ENCODE measurements around the gene NAV2. TPM values are rescaled to one million over a fixed set of nuclear protein-coding genes. Genes with fewer than 3 reads are reported as not detected.

The NAV2 gene
- total RNA-seq, 4 donors from 2014 or later: 19.2 to 34.7 (median 25.8) TPM

DNA sequence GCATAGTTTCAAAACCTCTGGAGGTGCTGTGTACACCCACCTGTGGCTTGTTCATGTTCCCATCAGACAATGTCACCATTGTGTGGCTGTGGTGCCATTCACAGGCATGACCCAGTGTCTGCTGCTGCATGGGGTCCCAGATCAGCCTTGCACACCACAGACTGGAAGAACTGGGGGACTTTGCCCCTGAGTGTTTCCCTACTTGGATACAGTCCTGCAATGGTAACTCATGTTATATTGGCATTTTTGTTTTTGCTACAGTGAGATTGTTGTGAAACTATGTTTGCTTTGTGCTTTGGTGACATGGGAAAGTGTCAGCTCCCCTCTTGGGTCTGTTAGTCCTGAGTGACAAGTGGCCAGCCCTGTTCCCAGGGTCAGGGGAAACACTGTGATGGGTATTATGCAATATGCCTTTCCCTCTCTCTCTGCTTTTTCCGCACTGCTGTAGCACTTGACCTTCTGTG, 108.8 kb downstream of the NAV2 start:
- Histone ChIP-seq H3K27me3 (no peaks in the 10 kb centered on the region), H3K9me3 (no peaks in the 10 kb centered on the region), H3K4me1 (peaks cover 0 to 25% (median 6%) of the 10 kb centered on the region in 4 donors), H3K4me3 (no peak overlapping the region), H3K27ac (no peak overlapping the region), H3K36me3 (no peaks in the 10 kb centered on the region)
- WGBS, 2 donors: 43 to 45% methylated on average over 1 of the region's 1 CpG
- TF ChIP-seq, protein P1, sequence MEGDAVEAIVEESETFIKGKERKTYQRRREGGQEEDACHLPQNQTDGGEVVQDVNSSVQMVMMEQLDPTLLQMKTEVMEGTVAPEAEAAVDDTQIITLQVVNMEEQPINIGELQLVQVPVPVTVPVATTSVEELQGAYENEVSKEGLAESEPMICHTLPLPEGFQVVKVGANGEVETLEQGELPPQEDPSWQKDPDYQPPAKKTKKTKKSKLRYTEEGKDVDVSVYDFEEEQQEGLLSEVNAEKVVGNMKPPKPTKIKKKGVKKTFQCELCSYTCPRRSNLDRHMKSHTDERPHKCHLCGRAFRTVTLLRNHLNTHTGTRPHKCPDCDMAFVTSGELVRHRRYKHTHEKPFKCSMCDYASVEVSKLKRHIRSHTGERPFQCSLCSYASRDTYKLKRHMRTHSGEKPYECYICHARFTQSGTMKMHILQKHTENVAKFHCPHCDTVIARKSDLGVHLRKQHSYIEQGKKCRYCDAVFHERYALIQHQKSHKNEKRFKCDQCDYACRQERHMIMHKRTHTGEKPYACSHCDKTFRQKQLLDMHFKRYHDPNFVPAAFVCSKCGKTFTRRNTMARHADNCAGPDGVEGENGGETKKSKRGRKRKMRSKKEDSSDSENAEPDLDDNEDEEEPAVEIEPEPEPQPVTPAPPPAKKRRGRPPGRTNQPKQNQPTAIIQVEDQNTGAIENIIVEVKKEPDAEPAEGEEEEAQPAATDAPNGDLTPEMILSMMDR (IDR thresholded peaks at IDR 0.05): no peak
- no peak for TF ChIP-seq EP300 (IDR thresholded peaks at IDR 0.05)
- no peak for DNase-seq (ENCODE audit: low spot score in 2 of 2)

DNA sequence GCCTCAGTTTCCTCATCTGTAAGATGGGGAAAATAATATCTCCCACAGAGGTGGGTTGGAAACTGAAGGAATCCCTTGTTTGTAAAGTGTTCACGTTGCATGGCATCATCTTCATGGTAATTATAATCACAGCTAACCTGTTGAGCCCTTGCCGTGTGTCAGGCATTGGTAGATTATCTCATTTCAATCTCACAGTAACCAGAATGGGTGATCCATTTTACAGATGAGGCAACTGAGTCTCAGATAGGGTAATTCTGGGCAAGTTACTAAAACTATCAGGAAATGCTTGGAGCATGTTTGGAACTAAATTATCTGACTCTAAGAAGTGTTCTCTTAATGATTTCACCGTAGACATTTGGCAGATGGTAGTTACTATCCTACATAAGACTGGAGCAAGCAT, 109.4 kb downstream of the NAV2 start:
- H3K9me3 ChIP-seq: no peaks in the 10 kb centered on the region
- H3K4me1 ChIP-seq: peaks cover 0 to 25% (median 6%) of the 10 kb centered on the region in 4 donors
- H3K36me3 ChIP-seq: no peaks in the 10 kb centered on the region
- H3K4me3 ChIP-seq: no peak overlapping the region
- TF ChIP-seq, protein P1 (IDR thresholded peaks at IDR 0.05): no peak
- TF ChIP-seq EP300 (IDR thresholded peaks at IDR 0.05): no peak
- TF ChIP-seq POLR2A (IDR thresholded peaks at IDR 0.05): no peak
- DNase-seq (ENCODE audit: low spot score in 2 of 2): no peak
- no peaks in the 10 kb centered on the region for H3K27me3 ChIP-seq
- 92 to 94% methylated on average over 3 of the region's 3 CpGs for WGBS, 2 donors
- no peak overlapping the region for H3K27ac ChIP-seq

DNA sequence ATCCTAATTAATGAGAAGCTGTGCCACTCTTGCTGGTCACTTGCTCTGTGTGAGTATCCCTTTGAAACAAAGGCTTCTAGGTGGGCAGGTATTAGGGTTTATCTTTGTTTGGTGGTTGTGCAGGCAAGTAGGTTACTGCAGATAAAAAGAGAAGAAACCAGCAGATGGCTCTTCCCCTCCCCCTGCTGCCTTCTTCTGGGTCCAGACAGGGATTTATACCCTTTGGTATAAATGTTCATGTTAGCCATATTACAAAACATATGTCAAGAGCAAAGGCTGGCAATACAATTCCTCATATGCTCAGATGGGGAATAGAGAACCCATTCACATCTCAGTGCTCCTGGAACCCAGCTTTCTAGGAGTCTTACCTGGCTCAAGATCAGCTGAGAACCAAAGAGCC, 109.9 kb downstream of the NAV2 start:
- peaks cover 0 to 28% (median 6%) of the 10 kb centered on the region in 4 donors for H3K4me1 ChIP-seq
- no peak overlapping the region for H3K4me3 ChIP-seq
- H3K36me3 ChIP-seq: no peaks in the 10 kb centered on the region
- no peak overlapping the region for H3K27ac ChIP-seq
- DNase-seq (ENCODE audit: low spot score in 2 of 2): no peak
- TF ChIP-seq POLR2A (IDR thresholded peaks at IDR 0.05) (no peak), EP300 (IDR thresholded peaks at IDR 0.05) (no peak)
- TF ChIP-seq, protein P1 (IDR thresholded peaks at IDR 0.05): no peak
- no peaks in the 10 kb centered on the region for H3K27me3 ChIP-seq
- no peaks in the 10 kb centered on the region for H3K9me3 ChIP-seq

DNA sequence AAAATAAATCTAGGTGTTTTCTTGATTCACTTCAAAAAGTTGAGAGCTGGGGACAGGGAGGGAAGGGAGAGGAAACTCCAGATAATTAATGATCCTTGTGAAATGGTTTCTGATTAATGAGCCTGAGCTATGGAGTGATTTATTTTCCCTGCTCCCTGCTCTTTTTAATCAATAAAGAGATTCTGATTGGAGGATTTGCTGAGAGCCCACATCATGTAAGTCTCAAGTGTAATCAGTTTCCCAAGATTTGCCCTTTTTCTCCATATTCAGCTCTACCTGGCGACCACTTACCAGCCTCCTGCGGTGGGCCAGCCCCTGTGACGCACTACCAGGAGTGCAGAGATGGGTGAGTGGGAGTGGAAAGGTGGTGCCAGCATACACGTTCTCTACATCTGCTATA, 114.0 kb downstream of the NAV2 start:
- 78 to 81% methylated on average over 4 of the region's 4 CpGs for WGBS, 2 donors
- no peak for DNase-seq (ENCODE audit: low spot score in 2 of 2)
- H3K27me3 ChIP-seq: no peaks in the 10 kb centered on the region
- peaks cover 0 to 11% (median under 1%) of the 10 kb centered on the region in 4 donors for H3K4me1 ChIP-seq
- H3K27ac ChIP-seq: no peak overlapping the region
- no peaks in the 10 kb centered on the region for H3K9me3 ChIP-seq
- no peak overlapping the region for H3K4me3 ChIP-seq
- TF ChIP-seq POLR2A (IDR thresholded peaks at IDR 0.05) (no peak), EP300 (IDR thresholded peaks at IDR 0.05) (no peak)
- TF ChIP-seq, protein P1 (IDR thresholded peaks at IDR 0.05): no peak
- H3K36me3 ChIP-seq: no peaks in the 10 kb centered on the region

DNA sequence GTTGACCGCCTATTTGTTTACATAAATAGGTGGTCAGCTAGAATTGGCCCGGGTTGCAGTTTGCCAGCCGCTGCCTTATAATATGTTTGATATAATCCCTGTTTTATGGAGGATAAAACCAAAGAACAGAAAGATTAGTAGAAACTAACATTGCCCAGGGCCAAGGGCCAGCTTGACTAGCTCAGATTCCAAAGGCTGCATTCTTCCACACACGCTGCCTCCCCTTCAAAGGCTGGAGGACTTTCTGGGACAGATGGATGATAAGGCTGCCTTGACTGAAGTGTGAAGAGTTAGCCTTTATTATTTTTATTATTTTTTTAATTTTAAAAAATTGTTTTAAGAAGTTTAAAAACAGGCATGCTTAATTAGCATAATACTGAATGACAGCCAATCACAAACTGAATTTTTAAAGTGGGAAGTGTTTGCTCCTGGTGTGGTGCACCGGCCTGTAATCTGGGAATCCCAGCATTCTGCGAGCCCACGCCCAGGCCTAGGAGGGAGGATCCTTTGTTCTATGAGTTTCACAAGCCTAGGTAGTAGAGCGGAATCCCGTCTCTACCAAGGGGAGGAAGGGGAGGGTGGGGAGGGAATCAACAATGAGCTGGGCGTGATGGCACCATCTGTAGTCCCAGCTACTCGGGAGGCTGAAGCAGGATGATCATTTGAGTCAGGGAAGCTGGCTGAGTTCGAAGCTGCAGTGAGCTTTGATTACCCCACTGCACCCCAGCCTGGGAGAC, 114.9 kb downstream of the NAV2 start:
- peaks cover 0 to 9% (median 4%) of the 10 kb centered on the region in 4 donors for H3K4me1 ChIP-seq

More for the DNA sequence above, 114.9 kb downstream of the NAV2 start:
- Histone ChIP-seq H3K27ac (no peak overlapping the region), H3K36me3 (peaks cover 0 to under 1% (median 0%) of the 10 kb centered on the region in 3 donors), H3K4me3 (no peak overlapping the region), H3K9me3 (no peaks in the 10 kb centered on the region), H3K27me3 (no peaks in the 10 kb centered on the region)
- TF ChIP-seq EP300 (IDR thresholded peaks at IDR 0.05) (no peak), POLR2A (IDR thresholded peaks at IDR 0.05) (no peak)
- 63 to 66% methylated on average over 12 of the region's 12 CpGs for WGBS, 2 donors
- no peak for DNase-seq (ENCODE audit: low spot score in 2 of 2)
